HepG2 (cell line): ENCODE data around the gene ACSF3. TPM values are rescaled to one million over a fixed set of nuclear protein-coding genes. Genes with fewer than 3 reads are reported as not detected.

Experiments
- DMAP1 ChIP-seq: IDR thresholded peaks from 2 replicates; pipeline ENCODE4 v1.6.1; 2016
- FOXJ3 ChIP-seq: sonication (generic); formaldehyde crosslinking; IDR thresholded peaks from 2 replicates; pipeline ENCODE4 v1.4.0; 2020; ENCODE audit warnings: missing genetic modification reagents, mild to moderate bottlenecking, borderline replicate concordance
- HMG20B ChIP-seq: conservative IDR thresholded peaks from 2 replicates; pipeline ENCODE4 v1.6.1; 2016; ENCODE audit warnings: missing genetic modification reagents, missing compliant biosample characterization
- KDM5B ChIP-seq: sonication (generic); formaldehyde crosslinking; IDR thresholded peaks from 2 replicates; pipeline ENCODE4 v1.4.0; 2020; ENCODE audit warnings: missing genetic modification reagents, mild to moderate bottlenecking, borderline replicate concordance
- NFIB ChIP-seq: sonication (generic); formaldehyde crosslinking; IDR thresholded peaks from 2 replicates; pipeline ENCODE4 v1.9.0; 2021; ENCODE audit warnings: missing genetic modification reagents, mild to moderate bottlenecking, borderline replicate concordance
- SATB2 ChIP-seq: sonication (generic); formaldehyde crosslinking; IDR thresholded peaks from 2 replicates; pipeline ENCODE4 v1.5.0; 2020; ENCODE audit warnings: missing genetic modification reagents
- SIN3A ChIP-seq: IDR thresholded peaks from 2 replicates; pipeline ENCODE4 v1.6.1; 2011; ENCODE audit warnings: low read depth, mild to moderate bottlenecking, control low read depth, low read length, borderline replicate concordance
- ZNF136 ChIP-seq: sonication (generic); formaldehyde crosslinking; IDR thresholded peaks from 2 replicates; pipeline ENCODE4 v1.8.1; 2022; ENCODE audit warnings: low read depth, mild to moderate bottlenecking, moderate library complexity, missing genetic modification reagents
- ZNF253 ChIP-seq: sonication (generic); formaldehyde crosslinking; IDR thresholded peaks from 2 replicates; pipeline ENCODE4 v1.8.0; 2022; ENCODE audit warnings: mild to moderate bottlenecking, missing genetic modification reagents, borderline replicate concordance
- ZNF30 ChIP-seq: sonication (generic); formaldehyde crosslinking; IDR thresholded peaks from 2 replicates; pipeline ENCODE4 v1.5.0; 2020; ENCODE audit warnings: mild to moderate bottlenecking, missing genetic modification reagents
- ZNF570 ChIP-seq: sonication (generic); formaldehyde crosslinking; IDR thresholded peaks from 2 replicates; pipeline ENCODE4 v1.4.0; 2020; ENCODE audit warnings: mild to moderate bottlenecking, missing genetic modification reagents, borderline replicate concordance
- ZNF816 ChIP-seq: sonication (generic); formaldehyde crosslinking; IDR thresholded peaks from 2 replicates; pipeline ENCODE4 v1.8.0; 2022; ENCODE audit warnings: missing genetic modification reagents, mild to moderate bottlenecking, borderline replicate concordance
- polyA plus RNA-seq, 8 experiments: library from polyadenylated mRNA; depleted of rRNA in 3 of 8; stranded (reverse) in 7 of 8; unstranded in 1 of 8; fragments of >200 nt; fragmentation: Illumina TruSeq in 4 of 8; extraction: Trizol in 4 of 8; gene quantifications; 2 replicates each; pipeline versions ENCODE4 v1.2.1 to v1.2.3, GENCODE V29; 2011 to 2016; ENCODE audit warnings: low read depth in 4 of 8, missing spikeins in 1 of 8, mixed read lengths in 1 of 8; ENCODE audit not compliant: insufficient read depth in 1 of 8
- total RNA-seq, 5 experiments: library from RNA; depleted of rRNA; stranded (reverse); fragments of >200 nt; fragmentation: Illumina TruSeq; extraction: Trizol; gene quantifications; 2 replicates each; pipeline ENCODE4 v1.2.3, GENCODE V29; 2016; ENCODE audit warnings: low read depth in 1 of 5
- TF ChIP-seq, protein P1 (sequence below): sonication (generic); formaldehyde crosslinking; IDR thresholded peaks from 2 replicates; pipeline ENCODE4 v1.4.0; 2020; ENCODE audit warnings: mild to moderate bottlenecking, low read depth, missing genetic modification reagents
- TF ChIP-seq, protein P2 (sequence below): sonication (generic); formaldehyde crosslinking; IDR thresholded peaks from 2 replicates; pipeline ENCODE4 v1.5.1; 2020; ENCODE audit warnings: mild to moderate bottlenecking, missing genetic modification reagents, moderate library complexity
- TF ChIP-seq, protein P3 (sequence below): IDR thresholded peaks from 2 replicates; pipeline ENCODE4 v1.6.1; 2012; ENCODE audit warnings: inconsistent platforms
- TF ChIP-seq, protein P4 (sequence below): sonication (generic); formaldehyde crosslinking; IDR thresholded peaks from 2 replicates; pipeline ENCODE4 v1.8.1; 2023; ENCODE audit warnings: mild to moderate bottlenecking, missing genetic modification reagents
- TF ChIP-seq, protein P5 (sequence below): IDR thresholded peaks from 2 replicates; pipeline ENCODE4 v1.6.1; 2016; ENCODE audit warnings: low read depth
- TF ChIP-seq, protein P6 (sequence below): sonication (generic); formaldehyde crosslinking; conservative IDR thresholded peaks from 2 replicates; pipeline ENCODE4 v1.4.0; 2020; ENCODE audit warnings: missing genetic modification reagents
- TF ChIP-seq, protein P7 (sequence below): sonication (generic); formaldehyde crosslinking; IDR thresholded peaks from 2 replicates; pipeline ENCODE4 v1.5.0; 2020; ENCODE audit warnings: missing genetic modification reagents

ACSF3 gene
- total and polyA plus RNA-seq, 2 of the 13 experiments (the other 11 are each of a cell fraction or from before 2014, with no cell fraction given) = 14.9 to 30.6 TPM

DNA sequence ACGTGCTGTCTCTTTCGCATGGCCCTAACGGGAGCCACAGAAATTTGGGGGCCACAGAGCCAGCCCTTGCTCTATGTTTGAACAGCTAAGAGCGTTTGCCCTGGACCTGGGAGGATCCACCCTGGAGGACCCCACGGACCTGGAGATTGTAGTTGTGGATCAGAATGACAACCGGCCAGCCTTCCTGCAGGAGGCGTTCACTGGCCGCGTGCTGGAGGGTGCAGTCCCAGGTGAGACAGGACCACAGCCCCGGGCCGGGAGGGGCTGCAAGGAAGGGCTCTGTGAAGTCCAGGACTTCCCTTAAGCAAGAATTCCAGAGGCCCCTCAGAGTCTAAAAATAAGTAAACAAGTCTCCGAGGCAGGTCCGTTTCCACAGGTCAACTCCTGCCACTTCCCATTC lies 89.8 kb downstream of the ACSF3 start (continued):
- TF ChIP-seq, protein P1, sequence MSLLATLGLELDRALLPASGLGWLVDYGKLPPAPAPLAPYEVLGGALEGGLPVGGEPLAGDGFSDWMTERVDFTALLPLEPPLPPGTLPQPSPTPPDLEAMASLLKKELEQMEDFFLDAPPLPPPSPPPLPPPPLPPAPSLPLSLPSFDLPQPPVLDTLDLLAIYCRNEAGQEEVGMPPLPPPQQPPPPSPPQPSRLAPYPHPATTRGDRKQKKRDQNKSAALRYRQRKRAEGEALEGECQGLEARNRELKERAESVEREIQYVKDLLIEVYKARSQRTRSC (CRISPR knock-in tag) = no peak
- TF ChIP-seq SIN3A = no peak
- TF ChIP-seq ZNF816 (CRISPR knock-in tag) = no peak
- no peak for TF ChIP-seq ZNF570 (CRISPR knock-in tag)
- no peak for TF ChIP-seq ZNF30 (CRISPR knock-in tag)
- no peak for TF ChIP-seq SATB2
- TF ChIP-seq, protein P2, sequence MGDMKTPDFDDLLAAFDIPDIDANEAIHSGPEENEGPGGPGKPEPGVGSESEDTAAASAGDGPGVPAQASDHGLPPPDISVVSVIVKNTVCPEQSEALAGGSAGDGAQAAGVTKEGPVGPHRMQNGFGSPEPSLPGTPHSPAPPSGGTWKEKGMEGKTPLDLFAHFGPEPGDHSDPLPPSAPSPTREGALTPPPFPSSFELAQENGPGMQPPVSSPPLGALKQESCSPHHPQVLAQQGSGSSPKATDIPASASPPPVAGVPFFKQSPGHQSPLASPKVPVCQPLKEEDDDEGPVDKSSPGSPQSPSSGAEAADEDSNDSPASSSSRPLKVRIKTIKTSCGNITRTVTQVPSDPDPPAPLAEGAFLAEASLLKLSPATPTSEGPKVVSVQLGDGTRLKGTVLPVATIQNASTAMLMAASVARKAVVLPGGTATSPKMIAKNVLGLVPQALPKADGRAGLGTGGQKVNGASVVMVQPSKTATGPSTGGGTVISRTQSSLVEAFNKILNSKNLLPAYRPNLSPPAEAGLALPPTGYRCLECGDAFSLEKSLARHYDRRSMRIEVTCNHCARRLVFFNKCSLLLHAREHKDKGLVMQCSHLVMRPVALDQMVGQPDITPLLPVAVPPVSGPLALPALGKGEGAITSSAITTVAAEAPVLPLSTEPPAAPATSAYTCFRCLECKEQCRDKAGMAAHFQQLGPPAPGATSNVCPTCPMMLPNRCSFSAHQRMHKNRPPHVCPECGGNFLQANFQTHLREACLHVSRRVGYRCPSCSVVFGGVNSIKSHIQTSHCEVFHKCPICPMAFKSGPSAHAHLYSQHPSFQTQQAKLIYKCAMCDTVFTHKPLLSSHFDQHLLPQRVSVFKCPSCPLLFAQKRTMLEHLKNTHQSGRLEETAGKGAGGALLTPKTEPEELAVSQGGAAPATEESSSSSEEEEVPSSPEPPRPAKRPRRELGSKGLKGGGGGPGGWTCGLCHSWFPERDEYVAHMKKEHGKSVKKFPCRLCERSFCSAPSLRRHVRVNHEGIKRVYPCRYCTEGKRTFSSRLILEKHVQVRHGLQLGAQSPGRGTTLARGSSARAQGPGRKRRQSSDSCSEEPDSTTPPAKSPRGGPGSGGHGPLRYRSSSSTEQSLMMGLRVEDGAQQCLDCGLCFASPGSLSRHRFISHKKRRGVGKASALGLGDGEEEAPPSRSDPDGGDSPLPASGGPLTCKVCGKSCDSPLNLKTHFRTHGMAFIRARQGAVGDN (CRISPR knock-in tag) = peak; percentile 44
- TF ChIP-seq DMAP1 (CRISPR knock-in tag) = no peak
- TF ChIP-seq, protein P3, sequence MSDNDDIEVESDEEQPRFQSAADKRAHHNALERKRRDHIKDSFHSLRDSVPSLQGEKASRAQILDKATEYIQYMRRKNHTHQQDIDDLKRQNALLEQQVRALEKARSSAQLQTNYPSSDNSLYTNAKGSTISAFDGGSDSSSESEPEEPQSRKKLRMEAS = no peak
- no peak for TF ChIP-seq FOXJ3 (CRISPR knock-in tag)
- TF ChIP-seq, protein P4, sequence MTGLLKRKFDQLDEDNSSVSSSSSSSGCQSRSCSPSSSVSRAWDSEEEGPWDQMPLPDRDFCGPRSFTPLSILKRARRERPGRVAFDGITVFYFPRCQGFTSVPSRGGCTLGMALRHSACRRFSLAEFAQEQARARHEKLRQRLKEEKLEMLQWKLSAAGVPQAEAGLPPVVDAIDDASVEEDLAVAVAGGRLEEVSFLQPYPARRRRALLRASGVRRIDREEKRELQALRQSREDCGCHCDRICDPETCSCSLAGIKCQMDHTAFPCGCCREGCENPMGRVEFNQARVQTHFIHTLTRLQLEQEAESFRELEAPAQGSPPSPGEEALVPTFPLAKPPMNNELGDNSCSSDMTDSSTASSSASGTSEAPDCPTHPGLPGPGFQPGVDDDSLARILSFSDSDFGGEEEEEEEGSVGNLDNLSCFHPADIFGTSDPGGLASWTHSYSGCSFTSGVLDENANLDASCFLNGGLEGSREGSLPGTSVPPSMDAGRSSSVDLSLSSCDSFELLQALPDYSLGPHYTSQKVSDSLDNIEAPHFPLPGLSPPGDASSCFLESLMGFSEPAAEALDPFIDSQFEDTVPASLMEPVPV (CRISPR knock-in tag) = peak; percentile 63; the same call in 1 of the 2 replicates
- no peak for TF ChIP-seq HMG20B (CRISPR knock-in tag)
- no peak for TF ChIP-seq KDM5B (CRISPR knock-in tag)
- TF ChIP-seq NFIB (CRISPR knock-in tag) = 0 out of 2 replicates have a peak, but pooled peaks have one; percentile 43
- TF ChIP-seq, protein P5, sequence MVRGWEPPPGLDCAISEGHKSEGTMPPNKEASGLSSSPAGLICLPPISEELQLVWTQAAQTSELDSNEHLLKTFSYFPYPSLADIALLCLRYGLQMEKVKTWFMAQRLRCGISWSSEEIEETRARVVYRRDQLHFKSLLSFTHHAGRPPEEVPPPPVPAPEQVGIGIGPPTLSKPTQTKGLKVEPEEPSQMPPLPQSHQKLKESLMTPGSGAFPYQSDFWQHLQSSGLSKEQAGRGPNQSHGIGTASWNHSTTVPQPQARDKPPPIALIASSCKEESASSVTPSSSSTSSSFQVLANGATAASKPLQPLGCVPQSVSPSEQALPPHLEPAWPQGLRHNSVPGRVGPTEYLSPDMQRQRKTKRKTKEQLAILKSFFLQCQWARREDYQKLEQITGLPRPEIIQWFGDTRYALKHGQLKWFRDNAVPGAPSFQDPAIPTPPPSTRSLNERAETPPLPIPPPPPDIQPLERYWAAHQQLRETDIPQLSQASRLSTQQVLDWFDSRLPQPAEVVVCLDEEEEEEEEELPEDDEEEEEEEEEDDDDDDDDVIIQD (CRISPR knock-in tag) = no peak
- no peak for TF ChIP-seq ZNF136
- TF ChIP-seq, protein P6, sequence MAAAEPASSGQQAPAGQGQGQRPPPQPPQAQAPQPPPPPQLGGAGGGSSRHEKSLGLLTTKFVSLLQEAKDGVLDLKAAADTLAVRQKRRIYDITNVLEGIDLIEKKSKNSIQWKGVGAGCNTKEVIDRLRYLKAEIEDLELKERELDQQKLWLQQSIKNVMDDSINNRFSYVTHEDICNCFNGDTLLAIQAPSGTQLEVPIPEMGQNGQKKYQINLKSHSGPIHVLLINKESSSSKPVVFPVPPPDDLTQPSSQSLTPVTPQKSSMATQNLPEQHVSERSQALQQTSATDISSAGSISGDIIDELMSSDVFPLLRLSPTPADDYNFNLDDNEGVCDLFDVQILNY (CRISPR knock-in tag) = no peak
- TF ChIP-seq, protein P7, sequence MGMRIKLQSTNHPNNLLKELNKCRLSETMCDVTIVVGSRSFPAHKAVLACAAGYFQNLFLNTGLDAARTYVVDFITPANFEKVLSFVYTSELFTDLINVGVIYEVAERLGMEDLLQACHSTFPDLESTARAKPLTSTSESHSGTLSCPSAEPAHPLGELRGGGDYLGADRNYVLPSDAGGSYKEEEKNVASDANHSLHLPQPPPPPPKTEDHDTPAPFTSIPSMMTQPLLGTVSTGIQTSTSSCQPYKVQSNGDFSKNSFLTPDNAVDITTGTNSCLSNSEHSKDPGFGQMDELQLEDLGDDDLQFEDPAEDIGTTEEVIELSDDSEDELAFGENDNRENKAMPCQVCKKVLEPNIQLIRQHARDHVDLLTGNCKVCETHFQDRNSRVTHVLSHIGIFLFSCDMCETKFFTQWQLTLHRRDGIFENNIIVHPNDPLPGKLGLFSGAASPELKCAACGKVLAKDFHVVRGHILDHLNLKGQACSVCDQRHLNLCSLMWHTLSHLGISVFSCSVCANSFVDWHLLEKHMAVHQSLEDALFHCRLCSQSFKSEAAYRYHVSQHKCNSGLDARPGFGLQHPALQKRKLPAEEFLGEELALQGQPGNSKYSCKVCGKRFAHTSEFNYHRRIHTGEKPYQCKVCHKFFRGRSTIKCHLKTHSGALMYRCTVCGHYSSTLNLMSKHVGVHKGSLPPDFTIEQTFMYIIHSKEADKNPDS (CRISPR knock-in tag) = no peak
- no peak for TF ChIP-seq ZNF253 (CRISPR knock-in tag)
